ENCODE measurements around the gene DLG2. TPM values are rescaled to one million over a fixed set of nuclear protein-coding genes. Genes with fewer than 3 reads are reported as not detected.

Gene DLG2
- total RNA-seq, 3 donors from 2014 or later (not counting 1 experiment from before 2014, with no cell fraction given): 1.7 to 2.9 (median 2.2) TPM

GRCh38 chr11:84905411-84905810 is 721.7 kb downstream of the DLG2 start:
- H3K9me3 Mint-ChIP-seq: peaks cover 12 to 23% of the 10 kb centered on the region in 2 donors

DNA sequence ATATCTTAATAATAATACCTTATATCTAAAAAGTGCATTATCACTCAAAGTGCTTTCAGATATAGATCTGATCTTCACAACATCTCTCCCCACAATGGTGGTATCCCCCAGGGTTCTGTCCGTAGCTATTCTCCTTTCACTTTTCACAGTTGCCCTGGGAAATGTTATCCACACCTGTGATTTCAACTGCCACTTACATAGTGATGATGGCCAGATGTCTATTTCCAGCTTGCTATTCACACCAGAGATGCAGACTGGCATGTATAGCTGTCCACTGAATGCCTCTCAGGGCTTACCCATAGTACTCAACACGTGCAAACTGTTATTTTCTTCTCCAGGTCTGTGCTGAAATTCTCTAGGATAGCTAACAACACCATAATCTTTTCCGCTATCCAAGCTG is 724.7 kb downstream of the DLG2 start:
- no peak for DNase-seq
- Mint-ChIP-seq H3K4me3 (no peak overlapping the region), H3K9me3 (peaks cover 15 to 26% of the 10 kb centered on the region in 2 donors), H3K27me3 (ENCODE audit: low read depth in 2 of 2) (no peaks in the 10 kb centered on the region), H3K27ac (no peak overlapping the region), H3K36me3 (peaks cover 5% of the 10 kb centered on the region), H3K4me1 (no peaks in the 10 kb centered on the region)
- TF ChIP-seq CTCF (IDR thresholded peaks at IDR 0.05): no peak
- Histone ChIP-seq H3K4me3 (ENCODE audit: low read length) (no peak overlapping the region), H3K27ac (ENCODE audit: low read length) (no peak overlapping the region), H3K4me1 (ENCODE audit: control insufficient read depth, insufficient read depth, low read length) (no peaks in the 10 kb centered on the region), H3K36me3 (ENCODE audit: control insufficient read depth, insufficient read depth, low read length) (no peaks in the 10 kb centered on the region), H3K9me3 (ENCODE audit: control insufficient read depth, insufficient read depth, low read length) (peaks cover 2% of the 10 kb centered on the region), H3K27me3 (ENCODE audit: control insufficient read depth, insufficient read depth, low read length) (no peaks in the 10 kb centered on the region)
- intact Hi-C loops (cut with micrococcal nuclease): no loop called here
- WGBS (ENCODE audit: insufficient coverage): 54% methylated on average over 3 of the region's 3 CpGs
- ATAC-seq: no peak

More at GRCh38 chr11:84905411-84905810, 721.7 kb downstream of the DLG2 start:
- no peak overlapping the region for H3K4me3 ChIP-seq (ENCODE audit: low read length)
- intact Hi-C loops (cut with micrococcal nuclease): no loop called here
- Mint-ChIP-seq H3K4me1 (no peaks in the 10 kb centered on the region), H3K36me3 (peaks cover 5% of the 10 kb centered on the region), H3K4me3 (no peak overlapping the region), H3K27ac (no peak overlapping the region), H3K27me3 (ENCODE audit: low read depth in 2 of 2) (no peaks in the 10 kb centered on the region)
- H3K27ac ChIP-seq (ENCODE audit: low read length): no peak overlapping the region
- DNase-seq (no peak), ATAC-seq (no peak)
- H3K36me3 ChIP-seq (ENCODE audit: control insufficient read depth, insufficient read depth, low read length): no peaks in the 10 kb centered on the region
- H3K4me1 ChIP-seq (ENCODE audit: control insufficient read depth, insufficient read depth, low read length): no peaks in the 10 kb centered on the region
- no peak for TF ChIP-seq CTCF (IDR thresholded peaks at IDR 0.05)
- 0% methylated on average over 1 of the region's 1 CpG for WGBS (ENCODE audit: insufficient coverage)
- peaks cover 2% of the 10 kb centered on the region for H3K9me3 ChIP-seq (ENCODE audit: control insufficient read depth, insufficient read depth, low read length)
- H3K27me3 ChIP-seq (ENCODE audit: control insufficient read depth, insufficient read depth, low read length): no peaks in the 10 kb centered on the region

GRCh38 chr11:84901991-84902390 is 725.2 kb downstream of the DLG2 start:
- Mint-ChIP-seq H3K27ac (no peak overlapping the region), H3K27me3 (ENCODE audit: low read depth in 2 of 2) (no peaks in the 10 kb centered on the region), H3K4me3 (no peak overlapping the region), H3K9me3 (peaks cover 15 to 24% of the 10 kb centered on the region in 2 donors), H3K4me1 (no peaks in the 10 kb centered on the region), H3K36me3 (peaks cover 5% of the 10 kb centered on the region)
- Histone ChIP-seq H3K27me3 (ENCODE audit: control insufficient read depth, insufficient read depth, low read length) (no peaks in the 10 kb centered on the region), H3K4me3 (ENCODE audit: low read length) (no peak overlapping the region), H3K4me1 (ENCODE audit: control insufficient read depth, insufficient read depth, low read length) (no peaks in the 10 kb centered on the region), H3K9me3 (ENCODE audit: control insufficient read depth, insufficient read depth, low read length) (no peaks in the 10 kb centered on the region), H3K27ac (ENCODE audit: low read length) (no peak overlapping the region), H3K36me3 (ENCODE audit: control insufficient read depth, insufficient read depth, low read length) (no peaks in the 10 kb centered on the region)
- intact Hi-C loops (cut with micrococcal nuclease): no loop called here
- ATAC-seq: no peak
- no peak for TF ChIP-seq CTCF (IDR thresholded peaks at IDR 0.05)
- DNase-seq: no peak
- WGBS (ENCODE audit: insufficient coverage): 89% methylated on average over 1 of the region's 1 CpG

DNA sequence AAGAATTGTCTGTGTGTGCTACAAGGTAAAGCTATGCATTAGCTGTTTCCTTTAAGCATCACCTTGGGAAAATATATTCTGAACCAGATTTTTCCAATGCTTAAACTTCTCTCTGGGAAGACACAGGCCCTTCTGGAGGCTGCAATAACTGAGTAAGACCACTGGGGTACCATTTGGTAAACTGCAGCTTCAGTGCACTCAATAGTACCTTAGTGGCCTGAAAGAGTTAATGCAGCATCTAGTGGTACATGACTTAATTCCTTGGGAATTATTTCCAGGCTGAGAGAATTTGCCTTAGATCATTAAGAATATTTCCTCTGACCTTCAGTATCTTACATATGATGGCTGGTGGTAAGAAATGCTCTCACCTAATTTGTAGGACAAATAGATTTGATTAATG is 727.4 kb downstream of the DLG2 start:
- no peak overlapping the region for H3K4me3 ChIP-seq (ENCODE audit: low read length)
- H3K36me3 ChIP-seq (ENCODE audit: control insufficient read depth, insufficient read depth, low read length): no peaks in the 10 kb centered on the region
- TF ChIP-seq CTCF (IDR thresholded peaks at IDR 0.05): no peak
- no peak for ATAC-seq
- intact Hi-C loops (cut with micrococcal nuclease): no loop called here
- H3K27ac ChIP-seq (ENCODE audit: low read length): no peak overlapping the region
- no peaks in the 10 kb centered on the region for H3K4me1 Mint-ChIP-seq
- H3K4me1 ChIP-seq (ENCODE audit: control insufficient read depth, insufficient read depth, low read length): no peaks in the 10 kb centered on the region
- no peaks in the 10 kb centered on the region for H3K36me3 Mint-ChIP-seq
- no peaks in the 10 kb centered on the region for H3K9me3 ChIP-seq (ENCODE audit: control insufficient read depth, insufficient read depth, low read length)
- no peak overlapping the region for H3K4me3 Mint-ChIP-seq
- H3K27me3 ChIP-seq (ENCODE audit: control insufficient read depth, insufficient read depth, low read length): no peaks in the 10 kb centered on the region
- peaks cover 15 to 19% of the 10 kb centered on the region in 2 donors for H3K9me3 Mint-ChIP-seq
- DNase-seq: no peak
- H3K27me3 Mint-ChIP-seq (ENCODE audit: low read depth in 2 of 2): no peaks in the 10 kb centered on the region
- H3K27ac Mint-ChIP-seq: no peak overlapping the region
